Measurements from ENCODE around the gene RGL4. TPM values are rescaled to one million over a fixed set of nuclear protein-coding genes. Genes with fewer than 3 reads are reported as not detected.

The RGL4 gene
- total RNA-seq, 1 donor from 2014 or later, result not detected

DNA sequence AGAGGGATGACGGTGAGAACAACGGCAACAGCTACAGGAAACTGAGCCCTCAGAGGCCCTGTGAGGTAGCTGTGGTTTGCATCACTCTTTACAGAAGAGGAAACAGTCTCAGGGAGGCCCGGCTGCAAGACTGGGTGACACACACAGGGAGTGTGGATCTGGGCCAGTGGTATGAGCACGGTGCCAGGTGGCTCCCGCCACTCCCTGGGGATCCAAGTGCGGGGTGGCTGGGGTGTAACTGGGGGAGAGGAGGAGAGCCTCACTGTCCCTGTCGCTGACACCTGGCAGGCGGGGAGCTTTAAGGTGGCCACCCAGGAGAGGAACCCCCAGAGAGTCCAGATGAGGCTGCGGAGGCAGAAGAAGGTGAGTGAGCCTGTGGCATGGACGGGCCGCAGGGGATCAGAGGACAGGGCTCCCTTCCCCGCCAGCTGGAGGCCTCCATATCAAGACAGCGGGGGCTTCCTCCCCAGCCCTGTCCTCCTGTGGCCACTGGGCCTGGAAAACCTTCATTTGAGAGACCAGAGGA, 5.6 kb downstream of the RGL4 start:
- DNase-seq (ENCODE audit: low read depth) (no peak), FAIRE-seq (no peak)
- Histone ChIP-seq H3K36me3 (ENCODE audit: control insufficient read depth, insufficient read depth, low read length) (peaks cover 4% of the 10 kb centered on the region), H3K27me3 (ENCODE audit: control insufficient read depth, insufficient read depth, low read length) (no peaks in the 10 kb centered on the region), H3K4me3 (ENCODE audit: low read depth, low read length) (no peak overlapping the region)
- TF ChIP-seq, protein P1, sequence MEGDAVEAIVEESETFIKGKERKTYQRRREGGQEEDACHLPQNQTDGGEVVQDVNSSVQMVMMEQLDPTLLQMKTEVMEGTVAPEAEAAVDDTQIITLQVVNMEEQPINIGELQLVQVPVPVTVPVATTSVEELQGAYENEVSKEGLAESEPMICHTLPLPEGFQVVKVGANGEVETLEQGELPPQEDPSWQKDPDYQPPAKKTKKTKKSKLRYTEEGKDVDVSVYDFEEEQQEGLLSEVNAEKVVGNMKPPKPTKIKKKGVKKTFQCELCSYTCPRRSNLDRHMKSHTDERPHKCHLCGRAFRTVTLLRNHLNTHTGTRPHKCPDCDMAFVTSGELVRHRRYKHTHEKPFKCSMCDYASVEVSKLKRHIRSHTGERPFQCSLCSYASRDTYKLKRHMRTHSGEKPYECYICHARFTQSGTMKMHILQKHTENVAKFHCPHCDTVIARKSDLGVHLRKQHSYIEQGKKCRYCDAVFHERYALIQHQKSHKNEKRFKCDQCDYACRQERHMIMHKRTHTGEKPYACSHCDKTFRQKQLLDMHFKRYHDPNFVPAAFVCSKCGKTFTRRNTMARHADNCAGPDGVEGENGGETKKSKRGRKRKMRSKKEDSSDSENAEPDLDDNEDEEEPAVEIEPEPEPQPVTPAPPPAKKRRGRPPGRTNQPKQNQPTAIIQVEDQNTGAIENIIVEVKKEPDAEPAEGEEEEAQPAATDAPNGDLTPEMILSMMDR (IDR thresholded peaks at IDR 0.05; ENCODE audit: insufficient read depth, low read length, severe bottlenecking), result no peak

GRCh38 chr22:23697031-23697970, 6.5 kb downstream of the RGL4 start:
- H3K4me3 ChIP-seq (ENCODE audit: low read depth, low read length), result no peak overlapping the region
- H3K36me3 ChIP-seq (ENCODE audit: control insufficient read depth, insufficient read depth, low read length), result peaks cover 4% of the 10 kb centered on the region
- no peak for DNase-seq (ENCODE audit: low read depth)
- TF ChIP-seq, protein P1 (IDR thresholded peaks at IDR 0.05; ENCODE audit: insufficient read depth, low read length, severe bottlenecking), result no peak
- H3K27me3 ChIP-seq (ENCODE audit: control insufficient read depth, insufficient read depth, low read length), result no peaks in the 10 kb centered on the region
- FAIRE-seq, result peak; percentile 73

- no peak for FAIRE-seq
- H3K27me3 ChIP-seq (ENCODE audit: control insufficient read depth, insufficient read depth, low read length), result no peaks in the 10 kb centered on the region
- no peak overlapping the region for H3K4me3 ChIP-seq (ENCODE audit: low read depth, low read length)
- peaks cover 4% of the 10 kb centered on the region for H3K36me3 ChIP-seq (ENCODE audit: control insufficient read depth, insufficient read depth, low read length)
- no peak for DNase-seq (ENCODE audit: low read depth)
- TF ChIP-seq, protein P1 (IDR thresholded peaks at IDR 0.05; ENCODE audit: insufficient read depth, low read length, severe bottlenecking), result no peak
Measured at GRCh38 chr22:23698094-23698493, 7.3 kb downstream of the RGL4 start.

- Histone ChIP-seq H3K36me3 (ENCODE audit: control insufficient read depth, insufficient read depth, low read length) (peaks cover 6% of the 10 kb centered on the region), H3K4me3 (ENCODE audit: low read depth, low read length) (no peak overlapping the region), H3K27me3 (ENCODE audit: control insufficient read depth, insufficient read depth, low read length) (no peaks in the 10 kb centered on the region)
- FAIRE-seq (no peak), DNase-seq (ENCODE audit: low read depth) (no peak)
- TF ChIP-seq, protein P1 (IDR thresholded peaks at IDR 0.05; ENCODE audit: insufficient read depth, low read length, severe bottlenecking), result no peak
Measured at GRCh38 chr22:23698673-23699235, 7.9 kb downstream of the RGL4 start.

GRCh38 chr22:23700706-23701105, 9.9 kb downstream of the RGL4 start:
- DNase-seq (ENCODE audit: low read depth) (peak; percentile 9), FAIRE-seq (no peak)
- peaks cover 6% of the 10 kb centered on the region for H3K36me3 ChIP-seq (ENCODE audit: control insufficient read depth, insufficient read depth, low read length)
- TF ChIP-seq, protein P1 (IDR thresholded peaks at IDR 0.05; ENCODE audit: insufficient read depth, low read length, severe bottlenecking), result no peak
- H3K27me3 ChIP-seq (ENCODE audit: control insufficient read depth, insufficient read depth, low read length), result no peaks in the 10 kb centered on the region
- no peak overlapping the region for H3K4me3 ChIP-seq (ENCODE audit: low read depth, low read length)
